PC-3 (cell line): ENCODE results near the gene TCHHL1.

Source experiments
- EZH2 ChIP-seq: fragments of 300-600 bp; sonication (generic); IDR thresholded peaks from one replicate; pipeline ENCODE4 v1.6.1; 2017; ENCODE audit warnings: antibody characterized with exemption, mild to moderate bottlenecking, low read length; ENCODE audit not compliant: unreplicated experiment
- EZH2phosphoT487 ChIP-seq: fragments of 300-600 bp; sonication (generic); IDR thresholded peaks from 2 replicates; pipeline ENCODE4 v1.6.1; 2018; ENCODE audit warnings: mild to moderate bottlenecking, antibody characterized with exemption, low read length, borderline replicate concordance
- TF ChIP-seq, protein P1 (sequence below): fragments of 300-600 bp; sonication (generic); conservative IDR thresholded peaks from 2 replicates; pipeline ENCODE4 v1.5.1; 2017; ENCODE audit warnings: antibody characterized with exemption, low read depth, mild to moderate bottlenecking, low read length

DNA sequence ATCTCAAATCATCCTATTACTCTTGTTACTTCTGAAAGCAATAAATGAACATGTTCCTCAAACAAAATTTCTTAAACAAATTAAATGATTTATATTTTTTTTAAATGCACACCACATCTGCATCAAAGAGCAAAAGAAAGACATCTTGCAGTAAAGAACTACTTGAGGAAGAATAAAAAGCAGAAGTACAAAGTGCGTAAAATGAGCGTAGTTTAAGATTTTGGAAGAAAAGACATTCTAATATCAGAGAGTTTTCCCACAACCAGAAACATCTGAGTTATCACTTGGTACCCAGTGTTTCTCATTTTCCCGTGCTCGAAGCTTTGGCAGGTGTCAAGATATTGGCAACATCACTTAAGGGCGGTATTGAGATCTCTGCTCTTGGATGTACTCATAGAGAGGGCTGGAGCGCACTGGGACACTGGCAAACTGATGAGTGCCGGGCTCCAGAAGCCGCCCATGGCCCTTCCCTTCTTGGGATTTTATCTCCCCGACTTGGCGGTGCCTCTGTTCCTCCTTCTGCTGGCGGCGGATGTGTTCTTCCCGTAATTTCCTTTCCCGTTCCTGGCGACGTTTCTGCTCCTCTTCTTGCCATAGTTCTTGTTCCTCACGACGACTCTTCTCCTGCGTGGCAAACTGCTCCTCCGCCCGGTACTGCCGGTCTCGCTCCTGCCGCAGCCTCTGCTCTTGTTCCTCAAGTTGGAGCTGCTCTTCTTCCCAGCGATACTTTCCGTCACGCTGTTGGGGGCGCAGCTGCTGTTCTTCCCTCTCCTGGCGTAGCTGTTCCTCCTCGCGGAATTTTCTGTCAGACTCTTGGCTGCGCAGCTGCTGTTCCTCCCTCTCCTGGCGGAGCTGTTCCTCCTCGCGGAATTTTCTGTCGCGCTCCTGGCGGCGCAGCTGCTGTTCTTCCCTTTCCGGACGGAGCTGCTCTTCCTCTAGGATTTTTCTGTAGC, 18.4 kb upstream of the TCHHL1 start:
- no peak for TF ChIP-seq EZH2
- TF ChIP-seq, protein P1, sequence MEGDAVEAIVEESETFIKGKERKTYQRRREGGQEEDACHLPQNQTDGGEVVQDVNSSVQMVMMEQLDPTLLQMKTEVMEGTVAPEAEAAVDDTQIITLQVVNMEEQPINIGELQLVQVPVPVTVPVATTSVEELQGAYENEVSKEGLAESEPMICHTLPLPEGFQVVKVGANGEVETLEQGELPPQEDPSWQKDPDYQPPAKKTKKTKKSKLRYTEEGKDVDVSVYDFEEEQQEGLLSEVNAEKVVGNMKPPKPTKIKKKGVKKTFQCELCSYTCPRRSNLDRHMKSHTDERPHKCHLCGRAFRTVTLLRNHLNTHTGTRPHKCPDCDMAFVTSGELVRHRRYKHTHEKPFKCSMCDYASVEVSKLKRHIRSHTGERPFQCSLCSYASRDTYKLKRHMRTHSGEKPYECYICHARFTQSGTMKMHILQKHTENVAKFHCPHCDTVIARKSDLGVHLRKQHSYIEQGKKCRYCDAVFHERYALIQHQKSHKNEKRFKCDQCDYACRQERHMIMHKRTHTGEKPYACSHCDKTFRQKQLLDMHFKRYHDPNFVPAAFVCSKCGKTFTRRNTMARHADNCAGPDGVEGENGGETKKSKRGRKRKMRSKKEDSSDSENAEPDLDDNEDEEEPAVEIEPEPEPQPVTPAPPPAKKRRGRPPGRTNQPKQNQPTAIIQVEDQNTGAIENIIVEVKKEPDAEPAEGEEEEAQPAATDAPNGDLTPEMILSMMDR: no peak
- no peak for TF ChIP-seq EZH2phosphoT487
